Breast epithelium (tissue), 4 donors: ENCODE measurements around the gene SQSTM1. TPM values are rescaled to one million over a fixed set of nuclear protein-coding genes. Genes with fewer than 3 reads are reported as not detected.
A peak's percentile ranks its signal among the peaks of the same experiment; 100 is the strongest.

Source experiments
- DNase-seq, 2 donors: peaks; one replicate each; pipeline ENCODE4 v3.0.0-alpha.2; 2019; ENCODE audit warnings: low spot score in 2 of 2
- H3K27ac ChIP-seq, 2 donors: fragments of 200-600 bp; sonication (generic) in 1 of 2; one replicate each; pipeline ENCODE4 v1.5.1; 2016 to 2019; ENCODE audit warnings: mild to moderate bottlenecking in 1 of 2
- H3K27me3 ChIP-seq, 2 donors: fragments of 200-600 bp; sonication (generic) in 1 of 2; one replicate each; pipeline versions ENCODE4 v1.5.1 to v1.6.0; 2017 to 2019; ENCODE audit warnings: control low read depth in 1 of 2, mild to moderate bottlenecking in 1 of 2
- H3K36me3 ChIP-seq: fragments of 200-600 bp; one replicate; pipeline ENCODE4 v1.5.1; 2019
- H3K4me1 ChIP-seq, 2 donors: fragments of 200-600 bp; sonication (generic); one replicate each; pipeline ENCODE4 v1.5.1; 2016 to 2019; ENCODE audit warnings: control low read depth in 1 of 2
- H3K4me3 ChIP-seq, 3 donors: fragments of 200-600 bp; sonication (generic); 1 replicate in 2 of 3; 2 replicates in 1 of 3; pipeline ENCODE4 v1.5.1; 2016 to 2019; ENCODE audit warnings: mild to moderate bottlenecking in 3 of 3, moderate library complexity in 2 of 3
- H3K9me3 ChIP-seq, 2 donors: fragments of 200-600 bp; sonication (generic) in 1 of 2; one replicate each; pipeline ENCODE4 v1.5.1; 2016 to 2019; ENCODE audit warnings: control low read depth in 1 of 2
- CTCF ChIP-seq, 3 donors: fragments of 450-650 bp; IDR thresholded peaks; one replicate each; pipeline ENCODE4 v1.5.1; 2016 to 2017; ENCODE audit warnings: antibody characterized with exemption in 3 of 3, mild to moderate bottlenecking in 3 of 3, moderate library complexity in 3 of 3
- POLR2A ChIP-seq: fragments of 450-650 bp; IDR thresholded peaks from one replicate; pipeline ENCODE4 v1.6.1; 2016; ENCODE audit warnings: antibody characterized with exemption, mild to moderate bottlenecking, moderate library complexity
- POLR2AphosphoS5 ChIP-seq, 3 donors: sonication (generic); formaldehyde crosslinking; IDR thresholded peaks; one replicate each; pipeline ENCODE4 v1.6.1; 2017; ENCODE audit warnings: antibody characterized with exemption in 3 of 3
- intact Hi-C: fragments of 100-400 bp; cut with DNase I; formaldehyde crosslinking; loops from one replicate; pipeline ENCODE4 v1.15.1; 2023; ENCODE audit warnings: low total_unique reads
- total RNA-seq, 3 donors: library from RNA; depleted of rRNA; stranded (reverse); fragments of >200 nt; gene quantifications; one replicate each; pipeline ENCODE4 v1.1.0, GENCODE V29; 2016

SQSTM1 gene
- total RNA-seq, 3 donors from 2014 or later: 407 to 695 (median 462) TPM

DNA sequence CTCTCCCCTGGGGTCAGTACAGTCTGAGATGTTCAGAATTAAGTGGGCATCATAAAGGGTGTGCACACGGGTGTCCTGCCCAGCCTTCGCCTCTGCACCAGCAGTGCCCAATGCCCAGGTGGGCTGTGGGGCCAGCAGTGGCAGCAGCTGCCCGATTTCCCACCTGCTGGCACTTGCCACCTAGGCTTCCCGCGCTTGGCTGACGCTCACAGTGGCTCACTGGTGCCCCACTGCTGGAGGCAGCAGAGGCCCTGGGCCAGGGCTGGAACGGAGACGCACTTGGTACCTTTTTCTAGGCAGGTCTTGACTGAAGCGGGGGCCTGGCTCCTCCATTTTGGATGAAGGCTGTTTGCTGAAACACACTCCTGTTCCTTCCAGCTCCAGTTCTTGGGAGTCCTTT lies 20.9 kb downstream of the SQSTM1 start:
- Histone ChIP-seq H3K27me3 (no peaks in the 10 kb centered on the region), H3K4me1 (no peaks in the 10 kb centered on the region), H3K4me3 (no peak overlapping the region), H3K27ac (no peak overlapping the region), H3K36me3 (peaks cover 5% of the 10 kb centered on the region), H3K9me3 (peaks cover 6 to 10% of the 10 kb centered on the region in 2 donors)
- no peak for DNase-seq
- intact Hi-C loops: no loop called here
- TF ChIP-seq POLR2A (no peak), POLR2AphosphoS5 (IDR thresholded peaks at IDR 0.05) (no peak), CTCF (IDR thresholded peaks at IDR 0.05) (no peak)

DNA sequence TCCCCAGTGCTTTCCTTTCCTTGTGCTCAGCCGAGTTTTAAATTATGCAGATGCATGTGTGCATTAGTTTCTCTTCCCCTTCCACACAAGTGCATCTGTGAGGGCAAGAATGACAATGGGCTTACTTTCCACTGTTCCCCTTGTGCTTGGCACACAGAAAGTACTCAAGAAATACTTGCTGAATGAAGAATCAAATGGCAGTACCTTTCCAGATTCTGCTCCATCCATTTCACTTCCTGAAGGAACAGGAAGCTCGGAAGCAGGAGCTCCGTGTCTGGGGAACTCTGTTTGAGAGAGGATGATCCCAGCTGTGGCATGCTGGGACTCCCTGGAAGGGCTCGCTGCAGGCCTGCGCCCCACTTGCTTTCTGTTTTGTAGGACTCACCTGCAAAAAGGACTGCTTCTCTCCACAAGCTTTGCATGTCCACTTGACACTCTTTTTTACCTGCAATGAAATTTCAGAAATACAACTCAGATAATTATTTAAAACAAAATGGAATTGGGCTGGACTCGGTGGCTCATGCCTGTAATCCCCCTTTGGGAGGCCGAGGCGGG lies 32.4 kb downstream of the SQSTM1 start:
- intact Hi-C loops: no loop called here

DNA sequence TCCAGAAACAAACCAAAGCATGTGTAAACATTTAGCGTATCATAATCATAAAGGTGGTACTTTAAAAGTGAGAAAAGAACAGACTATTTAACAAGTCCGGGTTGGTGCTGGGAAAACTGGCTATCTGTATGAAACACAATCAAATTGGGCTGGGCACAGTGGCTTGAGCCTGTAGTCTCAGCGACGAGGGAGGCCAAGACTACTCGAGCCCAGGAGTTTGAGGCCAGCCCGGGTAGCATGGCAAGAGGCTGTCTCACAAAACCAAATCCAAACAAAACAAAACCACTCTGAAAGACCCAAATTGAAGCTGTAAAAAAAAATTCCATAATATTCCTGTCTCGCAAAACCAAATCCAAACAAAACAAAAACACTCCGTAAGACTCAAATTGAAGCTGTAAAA lies 33.7 kb downstream of the SQSTM1 start:
- Histone ChIP-seq H3K9me3 (no peaks in the 10 kb centered on the region), H3K4me1 (no peaks in the 10 kb centered on the region), H3K27me3 (no peaks in the 10 kb centered on the region), H3K4me3 (no peak overlapping the region), H3K27ac (no peak overlapping the region), H3K36me3 (peaks cover 6% of the 10 kb centered on the region)
- DNase-seq: no peak
- TF ChIP-seq CTCF (IDR thresholded peaks at IDR 0.05) (no peak), POLR2A (no peak), POLR2AphosphoS5 (IDR thresholded peaks at IDR 0.05) (no peak)
- intact Hi-C loops: no loop called here

More for the DNA sequence above, 32.4 kb downstream of the SQSTM1 start:
- TF ChIP-seq POLR2AphosphoS5 (IDR thresholded peaks at IDR 0.05) (no peak), POLR2A (no peak), CTCF (IDR thresholded peaks at IDR 0.05) (no peak)
- Histone ChIP-seq H3K4me3 (no peak overlapping the region), H3K9me3 (no peaks in the 10 kb centered on the region), H3K27ac (no peak overlapping the region), H3K36me3 (peaks cover 7% of the 10 kb centered on the region), H3K4me1 (no peaks in the 10 kb centered on the region), H3K27me3 (no peaks in the 10 kb centered on the region)
- DNase-seq: no peak

DNA sequence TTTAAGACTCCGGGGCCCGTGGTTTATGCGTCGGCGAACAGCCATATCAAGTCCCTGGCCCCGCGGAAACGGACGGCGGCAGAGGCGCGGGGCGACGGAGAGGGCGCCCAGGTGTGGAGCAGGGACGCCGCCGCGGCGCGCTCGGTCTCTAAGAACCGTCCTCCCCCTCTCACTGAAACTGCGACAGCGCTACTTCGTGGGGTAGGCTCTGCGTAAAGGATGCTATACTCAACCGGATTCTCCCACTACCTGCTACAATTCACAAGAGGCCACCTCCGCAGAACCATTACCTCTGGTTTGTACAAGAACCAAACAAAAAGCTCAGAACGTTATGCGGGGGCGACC lies 37.5 kb downstream of the SQSTM1 start:
- H3K27ac ChIP-seq: peak overlapping the region; percentile 84 to 92
- DNase-seq: no peak

More for the DNA sequence above, 37.5 kb downstream of the SQSTM1 start:
- TF ChIP-seq CTCF (IDR thresholded peaks at IDR 0.05) (no peak), POLR2A (no peak), POLR2AphosphoS5 (IDR thresholded peaks at IDR 0.05) (no peak)
- H3K27me3 ChIP-seq: no peaks in the 10 kb centered on the region
- peak overlapping the region; percentile 82 to 95 (median 89) for H3K4me3 ChIP-seq
- H3K4me1 ChIP-seq: no peaks in the 10 kb centered on the region
- H3K9me3 ChIP-seq: peaks cover 0 to 6% of the 10 kb centered on the region in 2 donors
- intact Hi-C loops: loop anchor here (5.0 kb wide), 1 partner anchor 601 kb away; no protein-coding TSS in a partner anchor
- H3K36me3 ChIP-seq: no peaks in the 10 kb centered on the region
